ENCODE data around the gene GSTP1. TPM values are rescaled to one million over a fixed set of nuclear protein-coding genes. Genes with fewer than 3 reads are reported as not detected.
"Not testable (repeated sequence)": the region's sequence is repeated elsewhere in the genome, so short reads cannot be mapped to it uniquely, and the experiment has no call there.

Gene GSTP1
- total RNA-seq, 1 donor from 2014 or later: 206 TPM

GRCh38 chr11:67612751-67613150 is 29.1 kb downstream of the GSTP1 start:
- no peak for DNase-seq (ENCODE audit: low spot score in 2 of 2)

GRCh38 chr11:67613313-67613959 is 29.8 kb downstream of the GSTP1 start:
- DNase-seq (ENCODE audit: low spot score in 2 of 2) (no peak), FAIRE-seq (no peak)

More at GRCh38 chr11:67612751-67613150, 29.1 kb downstream of the GSTP1 start:
- FAIRE-seq: no peak

- no peak for FAIRE-seq
- DNase-seq (ENCODE audit: low spot score in 2 of 2): peak in 1 of 2 donors; percentile 58
Measured at GRCh38 chr11:67613960-67614715, 30.5 kb downstream of the GSTP1 start.

GRCh38 chr11:67614730-67615714 is 31.4 kb downstream of the GSTP1 start:
- no peak for DNase-seq (ENCODE audit: low spot score in 2 of 2)
- FAIRE-seq: no peak

- no peak for DNase-seq (ENCODE audit: low spot score in 2 of 2)
- FAIRE-seq: no peak
Measured at GRCh38 chr11:67615728-67616430, 32.3 kb downstream of the GSTP1 start.

GRCh38 chr11:67616431-67617242 is 33.0 kb downstream of the GSTP1 start:
- FAIRE-seq (no peak), DNase-seq (ENCODE audit: low spot score in 2 of 2) (peak in 1 of 2 donors; percentile 15)

GRCh38 chr11:67617243-67617953 is 33.8 kb downstream of the GSTP1 start:
- DNase-seq (ENCODE audit: low spot score in 2 of 2): peak in 1 of 2 donors; percentile 18
- FAIRE-seq: no peak

GRCh38 chr11:67618901-67619659 is 35.5 kb downstream of the GSTP1 start:
- not testable (repeated sequence) for DNase-seq (ENCODE audit: low spot score in 2 of 2); FAIRE-seq

GRCh38 chr11:67619683-67620618 is 36.3 kb downstream of the GSTP1 start:
- FAIRE-seq; DNase-seq (ENCODE audit: low spot score in 2 of 2): not testable (repeated sequence)

- not testable (repeated sequence) for FAIRE-seq; DNase-seq (ENCODE audit: low spot score in 2 of 2)
Measured at GRCh38 chr11:67620621-67621020, 37.0 kb downstream of the GSTP1 start.

- DNase-seq (ENCODE audit: low spot score in 2 of 2); FAIRE-seq: not testable (repeated sequence)
Measured at GRCh38 chr11:67621928-67622327, 38.3 kb downstream of the GSTP1 start.

- not testable (repeated sequence) for DNase-seq (ENCODE audit: low spot score in 2 of 2); FAIRE-seq
Measured at GRCh38 chr11:67622905-67623304, 39.3 kb downstream of the GSTP1 start.

GRCh38 chr11:67623795-67624194 is 40.2 kb downstream of the GSTP1 start:
- not testable (repeated sequence) for FAIRE-seq; DNase-seq (ENCODE audit: low spot score in 2 of 2)

GRCh38 chr11:67626131-67626833 is 42.7 kb downstream of the GSTP1 start:
- FAIRE-seq; DNase-seq (ENCODE audit: low spot score in 2 of 2): not testable (repeated sequence)

GRCh38 chr11:67626970-67627369 is 43.4 kb downstream of the GSTP1 start:
- FAIRE-seq (no peak), DNase-seq (ENCODE audit: low spot score in 2 of 2) (no peak)

- FAIRE-seq (no peak), DNase-seq (ENCODE audit: low spot score in 2 of 2) (no peak)
Measured at GRCh38 chr11:67627441-67627811, 43.8 kb downstream of the GSTP1 start.

Measured in frontal cortex (tissue), 4 donors.